Erythroblast (primary cell): ENCODE measurements around the gene LHFPL2.

Source experiments
- GATA1 ChIP-seq: IDR thresholded peaks from 2 replicates; pipeline ENCODE4 v1.6.1; 2011; ENCODE audit warnings: low read depth, mild to moderate bottlenecking, control low read depth, low read length, moderate library complexity
- POLR2A ChIP-seq: IDR thresholded peaks from 2 replicates; pipeline ENCODE4 v1.6.1; 2011; ENCODE audit warnings: mild to moderate bottlenecking, low read length

GRCh38 chr5:78492650-78493049, 155.9 kb downstream of the LHFPL2 start:
- TF ChIP-seq POLR2A, result no peak
- no peak for TF ChIP-seq GATA1
